ENCODE measurements around the gene GPR33. TPM values are rescaled to one million over a fixed set of nuclear protein-coding genes. Genes with fewer than 3 reads are reported as not detected.

GPR33 gene
- total RNA-seq (2014; rRNA removed; shearing (Covaris generic)), result not detected in 2 replicates

GRCh38 chr14:31487886-31488285 is at the start of gene GPR33:
TSS of gene GPR33 (minus strand) at chr14:31488039. CDS start at chr14:31483965, 4,074 bp downstream.
- Histone ChIP-seq H3K4me3 (no peak within 1 kb of the TSS), H3K4me1 (no peaks in the 10 kb centered on the region), H3K27ac (no peak within 1 kb of the TSS), H3K27me3 (no peaks in the 10 kb centered on the region), H3K9me3 (replicated peaks) (no peaks in the 10 kb centered on the region), H3K36me3 (no peaks in the 10 kb centered on the region)
- DNase-seq, result no peak

- H3K27me3 ChIP-seq, result no peaks in the 10 kb centered on the region
- no peak overlapping the region for H3K27ac ChIP-seq
- no peaks in the 10 kb centered on the region for H3K9me3 ChIP-seq (replicated peaks)
- no peak overlapping the region for H3K4me3 ChIP-seq
- no peaks in the 10 kb centered on the region for H3K36me3 ChIP-seq
- DNase-seq, result no peak
- no peaks in the 10 kb centered on the region for H3K4me1 ChIP-seq
Observed at GRCh38 chr14:31536201-31536960, 48.5 kb upstream of the GPR33 start.

GRCh38 chr14:31530136-31530535 is 42.3 kb upstream of the GPR33 start:
- no peaks in the 10 kb centered on the region for H3K27me3 ChIP-seq
- H3K27ac ChIP-seq, result no peak overlapping the region
- no peak for DNase-seq
- no peaks in the 10 kb centered on the region for H3K4me1 ChIP-seq
- H3K4me3 ChIP-seq, result no peak overlapping the region
- H3K9me3 ChIP-seq (replicated peaks), result no peaks in the 10 kb centered on the region
- no peaks in the 10 kb centered on the region for H3K36me3 ChIP-seq

GRCh38 chr14:31529053-31529452 is 41.2 kb upstream of the GPR33 start:
- DNase-seq, result no peak
- H3K4me1 ChIP-seq, result no peaks in the 10 kb centered on the region
- H3K4me3 ChIP-seq, result no peak overlapping the region
- no peak overlapping the region for H3K27ac ChIP-seq
- H3K36me3 ChIP-seq, result no peaks in the 10 kb centered on the region
- no peaks in the 10 kb centered on the region for H3K9me3 ChIP-seq (replicated peaks)
- no peaks in the 10 kb centered on the region for H3K27me3 ChIP-seq

GRCh38 chr14:31527546-31527945 is 39.7 kb upstream of the GPR33 start:
- no peak overlapping the region for H3K4me3 ChIP-seq
- H3K27me3 ChIP-seq, result no peaks in the 10 kb centered on the region; the same call in 1 of the 2 replicates
- no peak overlapping the region for H3K27ac ChIP-seq
- no peak for DNase-seq
- H3K4me1 ChIP-seq, result no peaks in the 10 kb centered on the region
- H3K36me3 ChIP-seq, result no peaks in the 10 kb centered on the region
- H3K9me3 ChIP-seq (replicated peaks), result no peaks in the 10 kb centered on the region

GRCh38 chr14:31527087-31527486 is 39.2 kb upstream of the GPR33 start:
- Histone ChIP-seq H3K27me3 (no peaks in the 10 kb centered on the region; the same call in 1 of the 2 replicates), H3K36me3 (no peaks in the 10 kb centered on the region), H3K4me1 (no peaks in the 10 kb centered on the region), H3K27ac (no peak overlapping the region), H3K4me3 (no peak overlapping the region), H3K9me3 (replicated peaks) (no peaks in the 10 kb centered on the region)
- no peak for DNase-seq

- H3K36me3 ChIP-seq, result no peaks in the 10 kb centered on the region
- no peaks in the 10 kb centered on the region for H3K27me3 ChIP-seq
- no peaks in the 10 kb centered on the region for H3K4me1 ChIP-seq
- H3K27ac ChIP-seq, result no peak overlapping the region
- H3K4me3 ChIP-seq, result no peak overlapping the region
- no peak for DNase-seq
- no peaks in the 10 kb centered on the region for H3K9me3 ChIP-seq (replicated peaks)
Observed at GRCh38 chr14:31510855-31511254, 23.0 kb upstream of the GPR33 start.

- Histone ChIP-seq H3K4me1 (no peaks in the 10 kb centered on the region; the same call in 1 of the 2 replicates), H3K4me3 (no peak overlapping the region), H3K36me3 (no peaks in the 10 kb centered on the region), H3K9me3 (replicated peaks) (no peaks in the 10 kb centered on the region), H3K27me3 (no peaks in the 10 kb centered on the region), H3K27ac (no peak overlapping the region)
- DNase-seq, result peak in 1 of 2 experiments; percentile 42
Observed at GRCh38 chr14:31510222-31510621, 22.4 kb upstream of the GPR33 start.

- no peaks in the 10 kb centered on the region; the same call in 1 of the 2 replicates for H3K4me1 ChIP-seq
- H3K36me3 ChIP-seq, result no peaks in the 10 kb centered on the region
- H3K27ac ChIP-seq, result no peak overlapping the region
- no peaks in the 10 kb centered on the region for H3K9me3 ChIP-seq (replicated peaks)
- H3K27me3 ChIP-seq, result no peaks in the 10 kb centered on the region
- no peak for DNase-seq
- H3K4me3 ChIP-seq, result no peak overlapping the region
Observed at GRCh38 chr14:31508135-31508534, 20.3 kb upstream of the GPR33 start.

GRCh38 chr14:31505411-31505810 is 17.6 kb upstream of the GPR33 start:
- Histone ChIP-seq H3K27ac (no peak overlapping the region), H3K9me3 (replicated peaks) (no peaks in the 10 kb centered on the region), H3K27me3 (no peaks in the 10 kb centered on the region), H3K36me3 (no peaks in the 10 kb centered on the region), H3K4me3 (no peak overlapping the region), H3K4me1 (no peaks in the 10 kb centered on the region; the same call in 1 of the 2 replicates)
- DNase-seq, result no peak

GRCh38 chr14:31501870-31502269 is 14.0 kb upstream of the GPR33 start:
- no peaks in the 10 kb centered on the region for H3K36me3 ChIP-seq
- H3K4me3 ChIP-seq, result no peak overlapping the region
- H3K27me3 ChIP-seq, result no peaks in the 10 kb centered on the region
- H3K27ac ChIP-seq, result no peak overlapping the region
- no peaks in the 10 kb centered on the region; the same call in 1 of the 2 replicates for H3K4me1 ChIP-seq
- no peak for DNase-seq
- no peaks in the 10 kb centered on the region for H3K9me3 ChIP-seq (replicated peaks)

- Histone ChIP-seq H3K27ac (no peak overlapping the region), H3K9me3 (replicated peaks) (peaks cover 5% of the 10 kb centered on the region; the same call in 1 of the 2 replicates), H3K4me1 (no peaks in the 10 kb centered on the region), H3K4me3 (no peak overlapping the region), H3K36me3 (no peaks in the 10 kb centered on the region), H3K27me3 (no peaks in the 10 kb centered on the region)
- DNase-seq, result peak in 1 of 2 experiments; percentile 4
Observed at GRCh38 chr14:31492759-31493498, 5.1 kb upstream of the GPR33 start.

- no peaks in the 10 kb centered on the region for H3K4me1 ChIP-seq
- DNase-seq, result no peak
- H3K9me3 ChIP-seq (replicated peaks), result peaks cover 5% of the 10 kb centered on the region; the same call in 1 of the 2 replicates
- H3K36me3 ChIP-seq, result no peaks in the 10 kb centered on the region
- H3K27me3 ChIP-seq, result no peaks in the 10 kb centered on the region
- no peak overlapping the region for H3K4me3 ChIP-seq
- H3K27ac ChIP-seq, result no peak overlapping the region
Observed at GRCh38 chr14:31489691-31490090, 1.9 kb upstream of the GPR33 start.

- H3K9me3 ChIP-seq (replicated peaks), result no peaks in the 10 kb centered on the region
Observed at GRCh38 chr14:31486764-31487163, 1.1 kb downstream of the GPR33 start.

GRCh38 chr14:31484754-31485153 is 3.1 kb downstream of the GPR33 start:
- no peak overlapping the region for H3K27ac ChIP-seq
- no peak overlapping the region for H3K4me3 ChIP-seq
- H3K36me3 ChIP-seq, result no peaks in the 10 kb centered on the region
- DNase-seq, result no peak
- peaks cover under 1% of the 10 kb centered on the region for H3K4me1 ChIP-seq
- H3K27me3 ChIP-seq, result no peaks in the 10 kb centered on the region
- H3K9me3 ChIP-seq (replicated peaks), result no peaks in the 10 kb centered on the region

More at GRCh38 chr14:31486764-31487163, 1.1 kb downstream of the GPR33 start:
- H3K4me1 ChIP-seq, result no peaks in the 10 kb centered on the region
- no peaks in the 10 kb centered on the region for H3K36me3 ChIP-seq
- DNase-seq, result no peak
- H3K27ac ChIP-seq, result no peak overlapping the region
- H3K27me3 ChIP-seq, result no peaks in the 10 kb centered on the region
- no peak overlapping the region for H3K4me3 ChIP-seq
